Hepatocyte (in vitro differentiated cells): ENCODE measurements around the gene VIPAS39. TPM values are rescaled to one million over a fixed set of nuclear protein-coding genes. Genes with fewer than 3 reads are reported as not detected.
"Not testable (repeated sequence)": the region's sequence is repeated elsewhere in the genome, so short reads cannot be mapped to it uniquely, and the experiment has no call there.

Source experiments
- DNase-seq: peaks from one replicate; pipeline ENCODE4 v3.0.0-alpha.2; 2016; ENCODE audit warnings: low spot score
- H2AFZ ChIP-seq: fragments of 200-600 bp; sonication (generic); 2 replicates; pipeline ENCODE4 v1.6.0; 2016; ENCODE audit warnings: antibody characterized with exemption, mild to moderate bottlenecking
- H3K27ac ChIP-seq: fragments of 200-600 bp; sonication (generic); 2 replicates; pipeline ENCODE4 v1.5.1; 2016; ENCODE audit warnings: mild to moderate bottlenecking
- H3K27me3 ChIP-seq: fragments of 200-600 bp; sonication (generic); 2 replicates; pipeline ENCODE4 v1.6.1; 2016
- H3K36me3 ChIP-seq: fragments of 200-600 bp; sonication (generic); replicated peaks from 2 replicates; pipeline ENCODE4 v1.5.1; 2016; ENCODE audit warnings: low read depth; ENCODE audit not compliant: insufficient read depth
- H3K4me1 ChIP-seq: fragments of 200-600 bp; sonication (generic); 2 replicates; pipeline ENCODE4 v1.5.1; 2016; ENCODE audit warnings: mild to moderate bottlenecking, moderate library complexity; ENCODE audit not compliant: insufficient read depth
- H3K4me2 ChIP-seq: fragments of 200-600 bp; sonication (generic); 2 replicates; pipeline ENCODE4 v1.6.0; 2016
- H3K4me3 ChIP-seq: fragments of 200-600 bp; sonication (generic); 2 replicates; pipeline ENCODE4 v1.5.1; 2016; ENCODE audit warnings: mild to moderate bottlenecking
- H3K79me2 ChIP-seq: fragments of 200-600 bp; sonication (generic); 2 replicates; pipeline ENCODE4 v1.6.0; 2017; ENCODE audit warnings: mild to moderate bottlenecking
- H3K9me2 ChIP-seq: fragments of 200-600 bp; sonication (generic); replicated peaks from 2 replicates; pipeline ENCODE4 v1.6.0; 2017; ENCODE audit warnings: mild to moderate bottlenecking; ENCODE audit not compliant: insufficient read depth
- H3K9me3 ChIP-seq: fragments of 200-600 bp; sonication (generic); 2 replicates; pipeline ENCODE4 v1.5.1; 2016; ENCODE audit warnings: low read depth, mild to moderate bottlenecking
- H4K20me1 ChIP-seq: fragments of 200-600 bp; sonication (generic); 2 replicates; pipeline ENCODE4 v1.6.0; 2016; ENCODE audit warnings: mild to moderate bottlenecking; ENCODE audit not compliant: insufficient read depth, poor library complexity, severe bottlenecking
- EZH2 ChIP-seq: fragments of 200-600 bp; sonication (generic); IDR thresholded peaks from 2 replicates; pipeline ENCODE4 v1.6.1; 2016; ENCODE audit warnings: antibody characterized with exemption, mild to moderate bottlenecking, borderline replicate concordance
- EZH2phosphoT487 ChIP-seq: fragments of 200-600 bp; sonication (generic); IDR thresholded peaks from one replicate; pipeline ENCODE4 v1.6.1; 2018; ENCODE audit warnings: antibody characterized with exemption, mild to moderate bottlenecking, low read depth, moderate library complexity; ENCODE audit not compliant: unreplicated experiment, severe bottlenecking
- WGBS: methylation state at CpG from one replicate; pipeline ENCODE4 v1.1.6; 2016; ENCODE audit warnings: low lambda C conversion rate; ENCODE audit errors: missing lambda C conversion rate; 5-methylcytosine and 5-hydroxymethylcytosine counted together
- polyA plus RNA-seq: library from polyadenylated mRNA; unstranded; fragments of >200 nt; fragmentation: Nextera tagmentation; extraction: Ambion mirVana; gene quantifications from 2 replicates; pipeline ENCODE4 v1.2.1, GENCODE V29; 2016
- total RNA-seq: library from RNA; depleted of rRNA; stranded (reverse); fragments of >200 nt; gene quantifications from 2 replicates; pipeline ENCODE4 v1.2.3, GENCODE V29; 2014
- TF ChIP-seq, protein P1 (sequence below): fragments of 200-600 bp; sonication (generic); IDR thresholded peaks from 2 replicates; pipeline ENCODE4 v1.5.1; 2016; ENCODE audit warnings: antibody characterized with exemption, mild to moderate bottlenecking; ENCODE audit not compliant: poor library complexity

The VIPAS39 gene
- total and polyA plus RNA-seq, 2 experiments from 2014 or later: 11.7 to 29.2 TPM

DNA sequence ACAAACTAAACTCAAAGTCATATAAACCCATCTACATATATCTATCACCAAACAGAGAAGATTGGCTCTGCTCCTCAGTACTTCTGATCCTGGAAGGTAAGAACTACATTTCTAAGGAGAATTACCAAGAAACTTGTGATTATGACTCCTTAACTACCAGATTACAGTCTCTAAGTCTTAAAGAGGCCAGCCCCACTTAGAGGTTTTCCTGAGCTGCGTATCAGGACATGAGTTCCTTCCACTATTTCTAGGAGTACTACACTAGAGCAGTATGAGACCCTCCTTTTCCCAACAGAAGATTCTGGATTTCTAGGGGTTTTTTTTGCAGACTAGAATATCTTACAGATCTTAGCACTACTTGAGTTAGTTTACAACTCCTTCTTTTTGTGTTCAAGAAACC lies 34.0 kb downstream of the VIPAS39 start, which contains the start of gene NOXRED1:
Gene NOXRED1, minus strand, starts transcription at position 101 of the 400 bp plus-strand sequence. CDS start 634 bp downstream, outside the sequence.
- no peaks in the 10 kb centered on the region for H4K20me1 ChIP-seq
- no peak within 1 kb of the TSS for H3K4me2 ChIP-seq
- H3K27me3 ChIP-seq: no peaks in the 10 kb centered on the region
- no peaks in the 10 kb centered on the region for H3K79me2 ChIP-seq
- no peaks in the 10 kb centered on the region for H3K36me3 ChIP-seq
- no peak within 1 kb of the TSS for H3K27ac ChIP-seq
- DNase-seq: no peak
- H3K4me1 ChIP-seq: no peaks in the 10 kb centered on the region
- H2AFZ ChIP-seq: no peak within 1 kb of the TSS
- H3K9me3 ChIP-seq: peaks cover 12% of the 10 kb centered on the region
- no peaks in the 10 kb centered on the region for H3K9me2 ChIP-seq
- no peak for TF ChIP-seq EZH2
- TF ChIP-seq EZH2phosphoT487: no peak
- TF ChIP-seq, protein P1, sequence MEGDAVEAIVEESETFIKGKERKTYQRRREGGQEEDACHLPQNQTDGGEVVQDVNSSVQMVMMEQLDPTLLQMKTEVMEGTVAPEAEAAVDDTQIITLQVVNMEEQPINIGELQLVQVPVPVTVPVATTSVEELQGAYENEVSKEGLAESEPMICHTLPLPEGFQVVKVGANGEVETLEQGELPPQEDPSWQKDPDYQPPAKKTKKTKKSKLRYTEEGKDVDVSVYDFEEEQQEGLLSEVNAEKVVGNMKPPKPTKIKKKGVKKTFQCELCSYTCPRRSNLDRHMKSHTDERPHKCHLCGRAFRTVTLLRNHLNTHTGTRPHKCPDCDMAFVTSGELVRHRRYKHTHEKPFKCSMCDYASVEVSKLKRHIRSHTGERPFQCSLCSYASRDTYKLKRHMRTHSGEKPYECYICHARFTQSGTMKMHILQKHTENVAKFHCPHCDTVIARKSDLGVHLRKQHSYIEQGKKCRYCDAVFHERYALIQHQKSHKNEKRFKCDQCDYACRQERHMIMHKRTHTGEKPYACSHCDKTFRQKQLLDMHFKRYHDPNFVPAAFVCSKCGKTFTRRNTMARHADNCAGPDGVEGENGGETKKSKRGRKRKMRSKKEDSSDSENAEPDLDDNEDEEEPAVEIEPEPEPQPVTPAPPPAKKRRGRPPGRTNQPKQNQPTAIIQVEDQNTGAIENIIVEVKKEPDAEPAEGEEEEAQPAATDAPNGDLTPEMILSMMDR: no peak
- H3K4me3 ChIP-seq: no peak within 1 kb of the TSS
- WGBS: 97% methylated on average over 1 of the region's 1 CpG

DNA sequence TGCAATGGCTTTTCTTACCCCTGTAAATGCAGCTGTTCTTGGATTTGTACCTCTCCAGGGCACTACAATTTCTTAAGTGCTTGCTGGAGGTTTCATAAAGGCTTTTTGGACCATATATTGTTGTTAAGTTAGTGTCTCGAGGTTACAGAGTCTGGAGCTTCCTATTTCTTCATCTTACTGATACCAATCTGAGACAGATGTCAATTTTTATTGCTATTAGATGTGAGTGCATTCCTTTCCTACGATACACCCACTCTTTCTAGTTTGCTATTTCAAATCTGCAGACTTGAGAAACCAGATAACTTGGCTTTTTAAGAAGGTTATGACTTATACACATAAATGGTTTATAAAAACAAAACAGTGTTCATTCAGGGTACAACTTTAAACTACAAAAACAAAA lies 36.2 kb downstream of the VIPAS39 start:
- Histone ChIP-seq H4K20me1 (no peaks in the 10 kb centered on the region), H3K4me3 (no peak overlapping the region), H3K9me2 (no peaks in the 10 kb centered on the region), H3K27me3 (no peaks in the 10 kb centered on the region), H2AFZ (no peak overlapping the region), H3K4me1 (no peaks in the 10 kb centered on the region), H3K36me3 (no peaks in the 10 kb centered on the region), H3K9me3 (peaks cover 12% of the 10 kb centered on the region), H3K79me2 (no peaks in the 10 kb centered on the region), H3K4me2 (no peak overlapping the region), H3K27ac (no peak overlapping the region)
- 81% methylated on average over 2 of the region's 2 CpGs for WGBS
- no peak for DNase-seq
- TF ChIP-seq EZH2 (no peak), EZH2phosphoT487 (no peak)
- TF ChIP-seq, protein P1: no peak

DNA sequence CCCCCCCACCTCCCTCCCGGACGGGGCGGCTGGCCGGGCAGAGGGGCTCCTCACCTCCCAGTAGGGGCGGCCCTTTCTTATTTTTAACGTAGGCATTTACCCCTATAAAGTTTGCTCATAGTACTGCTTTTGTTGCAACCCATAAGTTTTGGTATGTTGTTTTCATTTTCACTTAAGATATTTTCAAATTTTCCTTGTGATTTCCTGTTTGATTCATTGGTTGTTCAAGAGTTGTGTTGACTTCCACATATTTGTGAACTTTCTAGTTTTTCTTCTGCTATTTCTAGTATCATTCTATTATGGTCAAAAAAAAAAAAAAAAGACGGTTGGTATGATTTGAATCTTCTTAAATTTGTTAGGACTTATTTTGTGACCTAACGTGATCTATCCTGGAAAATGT lies 40.6 kb downstream of the VIPAS39 start:
- no peaks in the 10 kb centered on the region for H3K36me3 ChIP-seq
- peaks cover 12% of the 10 kb centered on the region for H3K9me3 ChIP-seq
- WGBS: over 99% methylated on average over 8 of the region's 8 CpGs
- no peak overlapping the region for H2AFZ ChIP-seq
- H3K9me2 ChIP-seq: no peaks in the 10 kb centered on the region
- H3K79me2 ChIP-seq: no peaks in the 10 kb centered on the region
- no peak overlapping the region for H3K4me3 ChIP-seq
- H3K4me1 ChIP-seq: no peaks in the 10 kb centered on the region
- H3K27me3 ChIP-seq: no peaks in the 10 kb centered on the region
- H3K27ac ChIP-seq: no peak overlapping the region
- TF ChIP-seq, protein P1: no peak
- TF ChIP-seq EZH2phosphoT487 (no peak), EZH2 (no peak)
- no peak overlapping the region for H3K4me2 ChIP-seq
- no peaks in the 10 kb centered on the region for H4K20me1 ChIP-seq
- no peak for DNase-seq

DNA sequence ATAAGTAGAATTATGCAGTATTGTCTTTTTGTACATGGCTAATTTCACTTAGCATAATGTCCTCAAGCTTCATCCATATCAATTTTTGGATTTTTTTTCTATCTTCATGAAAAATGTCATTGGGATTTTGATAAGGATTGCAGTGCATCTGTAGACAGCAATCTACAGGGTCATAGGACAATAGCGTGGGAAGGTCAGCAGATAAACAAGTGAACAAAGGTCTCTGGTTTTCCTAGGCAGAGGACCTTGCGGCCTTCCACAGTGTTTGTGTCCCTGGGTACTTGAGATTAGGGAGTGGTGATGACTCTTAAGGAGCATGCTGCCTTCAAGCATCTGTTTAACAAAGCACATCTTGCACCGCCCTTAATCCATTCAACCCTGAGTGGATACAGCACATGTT lies 41.3 kb downstream of the VIPAS39 start:
- not testable (repeated sequence) for H3K4me1 ChIP-seq, H2AFZ ChIP-seq, H3K4me2 ChIP-seq, H3K27me3 ChIP-seq, H4K20me1 ChIP-seq, H3K4me3 ChIP-seq, H3K9me3 ChIP-seq, H3K36me3 ChIP-seq, H3K9me2 ChIP-seq, H3K27ac ChIP-seq, DNase-seq, H3K79me2 ChIP-seq
- 69% methylated on average over 2 of the region's 3 CpGs for WGBS

DNA sequence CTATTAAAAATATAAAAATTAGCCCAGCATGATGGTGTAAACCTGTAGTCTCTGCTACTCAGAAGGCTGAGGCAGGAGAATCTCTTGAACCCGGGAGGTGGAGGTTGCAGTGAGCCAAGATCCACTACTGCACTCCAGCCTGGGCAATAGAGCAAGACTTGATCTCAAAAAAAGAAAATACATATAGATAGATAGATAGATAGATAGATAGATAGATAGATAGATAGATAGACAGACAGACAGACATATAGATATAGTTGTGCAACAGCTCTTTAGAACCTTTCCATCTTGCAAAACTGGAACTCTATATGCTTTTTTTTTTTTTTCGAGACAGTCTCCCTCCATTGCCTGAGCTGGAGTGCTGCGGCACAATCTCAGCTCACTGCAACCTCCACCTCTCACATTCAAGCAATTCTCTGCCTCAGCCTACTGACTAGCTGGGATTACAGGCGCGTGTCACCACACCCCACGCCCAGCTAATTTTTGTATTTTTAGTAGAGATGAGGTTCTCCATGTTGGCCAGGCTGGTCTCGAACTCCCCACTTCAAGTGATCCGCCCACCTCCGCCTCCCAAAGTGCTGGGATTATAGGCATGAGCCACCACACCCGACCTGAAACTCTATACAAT lies 41.9 kb downstream of the VIPAS39 start:
- not testable (repeated sequence) for H3K4me3 ChIP-seq, H4K20me1 ChIP-seq, H3K36me3 ChIP-seq, H3K9me3 ChIP-seq, H3K4me1 ChIP-seq, H2AFZ ChIP-seq, H3K27ac ChIP-seq, H3K9me2 ChIP-seq, H3K79me2 ChIP-seq, DNase-seq, H3K4me2 ChIP-seq, H3K27me3 ChIP-seq
- 94% methylated on average over 10 of the region's 10 CpGs for WGBS
